GM21528 (cell line): ENCODE results near the gene C22orf42.
"Not testable (repeated sequence)": the region's sequence is repeated elsewhere in the genome, so short reads cannot be mapped to it uniquely, and the experiment has no call there.

Source experiments
- ATAC-seq: cut with Tn5 transposase; IDR thresholded peaks from one replicate; pipeline ENCODE4 v1.9.1; 2021; ENCODE audit warnings: mild to moderate bottlenecking, moderate library complexity; ENCODE audit not compliant: unreplicated experiment, low FRiP score

The C22orf42 gene

GRCh38 chr22:32191021-32191420, 31.9 kb upstream of the C22orf42 start:
- ATAC-seq: not testable (repeated sequence)

GRCh38 chr22:32185821-32186220, 26.7 kb upstream of the C22orf42 start:
- no peak for ATAC-seq

GRCh38 chr22:32183625-32184024, 24.5 kb upstream of the C22orf42 start:
- no peak for ATAC-seq

GRCh38 chr22:32181043-32181442, 21.9 kb upstream of the C22orf42 start:
- ATAC-seq: no peak

- ATAC-seq: no peak
These were observed 18.2 kb upstream of the C22orf42 start for GRCh38 chr22:32177221-32177765.

- ATAC-seq: no peak
These were observed 16.9 kb upstream of the C22orf42 start for GRCh38 chr22:32175683-32176644.

GRCh38 chr22:32175115-32175514, 16.0 kb upstream of the C22orf42 start:
- ATAC-seq: no peak

- ATAC-seq: no peak
These were observed 6.6 kb upstream of the C22orf42 start for GRCh38 chr22:32165681-32166080.

GRCh38 chr22:32164075-32164860, 5.2 kb upstream of the C22orf42 start:
- no peak for ATAC-seq

GRCh38 chr22:32160411-32160810, 1.3 kb upstream of the C22orf42 start:
- ATAC-seq: not testable (repeated sequence)

GRCh38 chr22:32157632-32158031, 1.5 kb downstream of the C22orf42 start:
- ATAC-seq: not testable (repeated sequence)

- ATAC-seq: not testable (repeated sequence)
These were observed 4.4 kb downstream of the C22orf42 start for GRCh38 chr22:32154727-32155126.

GRCh38 chr22:32151641-32152040, 7.5 kb downstream of the C22orf42 start:
- not testable (repeated sequence) for ATAC-seq

GRCh38 chr22:32150647-32151046, 8.5 kb downstream of the C22orf42 start:
- not testable (repeated sequence) for ATAC-seq

- ATAC-seq: not testable (repeated sequence)
These were observed 10.7 kb downstream of the C22orf42 start for GRCh38 chr22:32148372-32148771.

GRCh38 chr22:32147128-32147527, 12.0 kb downstream of the C22orf42 start:
- ATAC-seq: not testable (repeated sequence)

GRCh38 chr22:32144496-32145274, 14.4 kb downstream of the C22orf42 start:
- ATAC-seq: no peak

GRCh38 chr22:32142600-32142999, 16.5 kb downstream of the C22orf42 start:
- no peak for ATAC-seq

- not testable (repeated sequence) for ATAC-seq
These were observed 18.4 kb downstream of the C22orf42 start for GRCh38 chr22:32140688-32141087.

- not testable (repeated sequence) for ATAC-seq
These were observed 20.5 kb downstream of the C22orf42 start for GRCh38 chr22:32138576-32138975.
